GM21825 (cell line): Measurements from ENCODE around the gene MAML2.

Experiments used
- ATAC-seq: cut with Tn5 transposase; IDR thresholded peaks from one replicate; pipeline ENCODE4 v1.9.1; 2021; ENCODE audit warnings: mild to moderate bottlenecking, moderate library complexity; ENCODE audit not compliant: unreplicated experiment

The MAML2 gene

GRCh38 chr11:96342961-96343711, at the start of gene MAML2:
Gene MAML2 (minus strand): TSS chr11:96343195. CDS start chr11:96341895, 1,300 bp downstream.
- ATAC-seq: peak; percentile 81

- no peak for ATAC-seq
Observed at GRCh38 chr11:96391698-96392307, 48.8 kb upstream of the MAML2 start.

- ATAC-seq: no peak
Observed at GRCh38 chr11:96390488-96390792, 47.4 kb upstream of the MAML2 start.

- ATAC-seq: peak; percentile 95
Observed at GRCh38 chr11:96389720-96390487, 46.9 kb upstream of the MAML2 start, which contains the start of the genes CCDC82 and JRKL. Gene CCDC82 (minus strand): TSS chr11:96389912. CDS start chr11:96384747, 5,165 bp downstream. Gene JRKL (plus strand): TSS chr11:96390013. CDS start chr11:96390650, 637 bp downstream.

- peak; percentile 44 for ATAC-seq
Observed at GRCh38 chr11:96388891-96389719, 46.1 kb upstream of the MAML2 start.

GRCh38 chr11:96385187-96385586, 42.2 kb upstream of the MAML2 start:
- no peak for ATAC-seq

GRCh38 chr11:96384156-96384555, 41.2 kb upstream of the MAML2 start:
- ATAC-seq: no peak

GRCh38 chr11:96376796-96377195, 33.8 kb upstream of the MAML2 start:
- no peak for ATAC-seq

GRCh38 chr11:96373826-96374225, 30.8 kb upstream of the MAML2 start:
- no peak for ATAC-seq

GRCh38 chr11:96367342-96367741, 24.3 kb upstream of the MAML2 start:
- ATAC-seq: no peak

- no peak for ATAC-seq
Observed at GRCh38 chr11:96366024-96366423, 23.0 kb upstream of the MAML2 start.

- no peak for ATAC-seq
Observed at GRCh38 chr11:96365493-96365892, 22.5 kb upstream of the MAML2 start.

- ATAC-seq: no peak
Observed at GRCh38 chr11:96361778-96362177, 18.8 kb upstream of the MAML2 start.

- no peak for ATAC-seq
Observed at GRCh38 chr11:96358321-96358720, 15.3 kb upstream of the MAML2 start.

- ATAC-seq: no peak
Observed at GRCh38 chr11:96357794-96358193, 14.8 kb upstream of the MAML2 start.

GRCh38 chr11:96356848-96357247, 13.9 kb upstream of the MAML2 start:
- no peak for ATAC-seq

GRCh38 chr11:96342014-96342960, 708 bp downstream of the MAML2 start:
- no peak for ATAC-seq

- peak; percentile 28 for ATAC-seq
Observed at GRCh38 chr11:96341211-96342013, 1.6 kb downstream of the MAML2 start.

- no peak for ATAC-seq
Observed at GRCh38 chr11:96340555-96340885, 2.5 kb downstream of the MAML2 start.
